ENCODE results near the gene SCAMP2.
"Not testable (repeated sequence)": the region's sequence is repeated elsewhere in the genome, so short reads cannot be mapped to it uniquely, and the experiment has no call there.

- TF ChIP-seq CTCF (IDR thresholded peaks at IDR 0.05; ENCODE audit: borderline replicate concordance, extremely low read depth, low read length, poor library complexity, severe bottlenecking); EZH2 (IDR thresholded peaks at IDR 0.05; ENCODE audit: borderline replicate concordance, low read depth, low read length, severe bottlenecking): not testable (repeated sequence)
These were observed 21.2 kb upstream of the SCAMP2 start for GRCh38 chr15:74894383-74894782.

Data from DND-41 (cell line).